Measurements from ENCODE around the gene HOXC11. TPM values are rescaled to one million over a fixed set of nuclear protein-coding genes. Genes with fewer than 3 reads are reported as not detected.

The HOXC11 gene
- total and polyA plus RNA-seq, 2 of the 4 experiments (the other 2 are of a cell fraction), result not detected

- peaks cover 4% of the 10 kb centered on the region for H3K9me3 ChIP-seq (ENCODE audit: control insufficient read depth, insufficient read depth, low read length)
- CTCF ChIA-PET, result interaction anchor here (1.0 to 1.6 kb wide), 2 partner anchors 59 to 190 kb away, joined by 3 read pairs; no protein-coding TSS in a partner anchor
- H2AK5ac ChIP-seq (ENCODE audit: low read depth, low read length), result no peak overlapping the region
- H2BK20ac ChIP-seq (ENCODE audit: low read depth, low read length), result no peak overlapping the region
- H3K4me1 ChIP-seq (ENCODE audit: control insufficient read depth, insufficient read depth, low read length), result no peaks in the 10 kb centered on the region
- intact Hi-C loops (cut with micrococcal nuclease), result no loop called here
- H2BK15ac ChIP-seq (ENCODE audit: low read depth, low read length), result no peak overlapping the region
- peaks cover 90% of the 10 kb centered on the region for H3K27me3 ChIP-seq (ENCODE audit: control insufficient read depth, insufficient read depth, low read length)
- H3K4me2 ChIP-seq (ENCODE audit: low read depth, low read length), result no peak overlapping the region
- POLR2A ChIA-PET (ENCODE audit: unreplicated experiment), result interaction anchor here (0.6 kb wide), 1 partner anchor 123 kb away, joined by 3 read pairs; no protein-coding TSS in a partner anchor
- dilution Hi-C loops (cut with HindIII; ENCODE audit: low sequenced_read_pairs, unreplicated experiment), result no loop called here
- H3K18ac ChIP-seq (ENCODE audit: low read depth, low read length), result no peak overlapping the region
- no peaks in the 10 kb centered on the region for H3K79me1 ChIP-seq (ENCODE audit: low read depth in 1 of 2, low read length in 2 of 2)
- no peak overlapping the region for H2BK5ac ChIP-seq (ENCODE audit: low read depth, low read length, poor library complexity, severe bottlenecking)
- WGBS, 2 experiments (ENCODE audit: extremely low coverage in 2 of 2, insufficient read length in 1 of 2), result 0% methylated on average over 4 of the region's 17 CpGs; no CpG with 5 or more reads in 1 of the 2 experiments
- H3K36me3 ChIP-seq (ENCODE audit: control insufficient read depth, insufficient read depth, low read length), result no peaks in the 10 kb centered on the region
- no peak overlapping the region for H4K5ac ChIP-seq (ENCODE audit: low read depth, low read length)
- H3K56ac ChIP-seq (ENCODE audit: extremely low read depth, insufficient read depth, low read length), result no peak overlapping the region
- H3K9ac ChIP-seq (ENCODE audit: low read depth, low read length), result no peak overlapping the region
- no peak overlapping the region for H4K91ac ChIP-seq (ENCODE audit: insufficient read depth, low read depth, low read length)
- BruUV-seq (replicated peaks), result no TSS peak
- DNase-seq, result no peak
- H3K4me3 ChIP-seq (ENCODE audit: insufficient read depth, low read depth, low read length), result no peak overlapping the region
- H2AFZ ChIP-seq (replicated peaks; ENCODE audit: low read length, poor library complexity), result no peak overlapping the region
- no peak overlapping the region for H2AK9ac ChIP-seq (replicated peaks; ENCODE audit: low read depth, low read length, poor library complexity)
- ATAC-seq (ENCODE audit: low read depth), result no peak
- H3K14ac ChIP-seq (replicated peaks; ENCODE audit: low read depth, low read length), result no peak overlapping the region
- H3K9me1 ChIP-seq (ENCODE audit: insufficient read depth, low read length), result no peaks in the 10 kb centered on the region
- no peak overlapping the region for H2BK120ac ChIP-seq (ENCODE audit: low read depth, low read length)
- no peaks in the 10 kb centered on the region for H4K20me1 ChIP-seq (ENCODE audit: insufficient read depth, low read length)
- in situ Hi-C loops (cut with MboI; ENCODE audit: low sequenced_read_pairs), result no loop called here
- H4K8ac ChIP-seq (ENCODE audit: low read depth in 2 of 2, low read length in 2 of 2), result no peak overlapping the region
- no peak overlapping the region for H3K27ac ChIP-seq (ENCODE audit: insufficient read depth, low read length)
- no peak overlapping the region for H3K4ac ChIP-seq (ENCODE audit: low read depth, low read length)
- no peak for TF ChIP-seq RAD21 (IDR thresholded peaks at IDR 0.05; ENCODE audit: low read length)
- TF ChIP-seq, protein P1, sequence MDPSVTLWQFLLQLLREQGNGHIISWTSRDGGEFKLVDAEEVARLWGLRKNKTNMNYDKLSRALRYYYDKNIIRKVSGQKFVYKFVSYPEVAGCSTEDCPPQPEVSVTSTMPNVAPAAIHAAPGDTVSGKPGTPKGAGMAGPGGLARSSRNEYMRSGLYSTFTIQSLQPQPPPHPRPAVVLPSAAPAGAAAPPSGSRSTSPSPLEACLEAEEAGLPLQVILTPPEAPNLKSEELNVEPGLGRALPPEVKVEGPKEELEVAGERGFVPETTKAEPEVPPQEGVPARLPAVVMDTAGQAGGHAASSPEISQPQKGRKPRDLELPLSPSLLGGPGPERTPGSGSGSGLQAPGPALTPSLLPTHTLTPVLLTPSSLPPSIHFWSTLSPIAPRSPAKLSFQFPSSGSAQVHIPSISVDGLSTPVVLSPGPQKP (IDR thresholded peaks at IDR 0.05; ENCODE audit: borderline replicate concordance, low read depth, low read length), result no peak
- no peak for TF ChIP-seq MXI1 (IDR thresholded peaks at IDR 0.05; ENCODE audit: borderline replicate concordance, low read depth, low read length)
- TF ChIP-seq USF2 (IDR thresholded peaks at IDR 0.05; ENCODE audit: low read depth, low read length), result no peak
- TF ChIP-seq BHLHE40 (IDR thresholded peaks at IDR 0.05; ENCODE audit: low read depth, low read length), result no peak
- no peak for TF ChIP-seq RFX5 (IDR thresholded peaks at IDR 0.05; ENCODE audit: low read depth, low read length)
- TF ChIP-seq FOS (IDR thresholded peaks at IDR 0.05; ENCODE audit: low read depth, low read length), result no peak
- TF ChIP-seq NFE2L2 (IDR thresholded peaks at IDR 0.05; ENCODE audit: low read depth, low read length), result no peak
- H3K23ac ChIP-seq (ENCODE audit: low read depth, low read length), result no peak overlapping the region
These were observed 38.2 kb downstream of the HOXC11 start for GRCh38 chr12:54010972-54011664.
